HK-2 (cell line): Measurements from ENCODE around the gene NDUFB11.

ENCODE experiments used
- DNase-seq: peaks from one replicate; pipeline ENCODE4 v3.0.0-alpha.2; 2018; ENCODE audit not compliant: unreplicated experiment

Gene NDUFB11

DNA sequence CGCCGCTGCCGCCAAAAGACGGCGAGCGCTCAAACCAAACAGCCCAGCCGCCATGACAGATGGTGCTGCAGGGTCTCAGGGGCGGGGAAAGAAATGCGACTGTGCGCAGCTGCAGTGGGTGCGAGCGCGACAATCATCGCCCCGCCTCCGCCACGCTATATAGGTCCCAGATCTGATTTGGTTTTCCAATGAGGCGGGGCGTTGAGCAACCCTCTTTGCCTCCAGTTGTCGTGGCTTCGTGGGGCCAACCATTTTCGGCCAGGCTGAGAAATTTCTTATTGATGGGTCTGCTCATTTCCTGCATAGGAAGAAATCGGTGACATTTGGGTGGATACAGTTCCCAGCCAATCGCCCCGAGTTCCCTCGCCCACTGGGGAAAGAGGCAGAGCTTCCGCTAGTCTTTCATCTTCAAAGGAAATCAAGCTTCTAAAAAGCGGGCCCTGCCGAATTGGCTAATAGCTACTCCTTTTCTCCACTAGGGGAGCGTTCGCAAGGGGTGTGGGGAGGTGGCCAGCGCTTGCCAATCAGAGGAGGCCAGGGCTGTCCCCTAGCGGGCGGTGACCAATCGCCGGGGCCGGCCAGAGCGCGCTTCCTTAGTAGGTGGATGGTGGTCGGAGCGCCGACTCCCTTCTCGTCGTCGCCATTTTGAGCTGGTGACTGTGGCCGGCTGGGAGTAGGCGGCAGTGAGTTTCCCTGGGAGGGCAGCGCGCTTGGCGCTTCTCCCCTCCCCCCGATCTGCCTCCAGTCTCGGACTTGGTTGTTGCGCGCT is at the start of gene NDUFB11, which contains the start of gene RBM10:
TSS of gene NDUFB11 (minus strand) at position 77 of the 769 bp plus-strand sequence. CDS start at position 54, 23 bp downstream.
TSS of gene RBM10 (plus strand) at position 596 of the 769 bp plus-strand sequence. CDS start 2,261 bp downstream, outside the sequence.
- peak; percentile 94 for DNase-seq

DNA sequence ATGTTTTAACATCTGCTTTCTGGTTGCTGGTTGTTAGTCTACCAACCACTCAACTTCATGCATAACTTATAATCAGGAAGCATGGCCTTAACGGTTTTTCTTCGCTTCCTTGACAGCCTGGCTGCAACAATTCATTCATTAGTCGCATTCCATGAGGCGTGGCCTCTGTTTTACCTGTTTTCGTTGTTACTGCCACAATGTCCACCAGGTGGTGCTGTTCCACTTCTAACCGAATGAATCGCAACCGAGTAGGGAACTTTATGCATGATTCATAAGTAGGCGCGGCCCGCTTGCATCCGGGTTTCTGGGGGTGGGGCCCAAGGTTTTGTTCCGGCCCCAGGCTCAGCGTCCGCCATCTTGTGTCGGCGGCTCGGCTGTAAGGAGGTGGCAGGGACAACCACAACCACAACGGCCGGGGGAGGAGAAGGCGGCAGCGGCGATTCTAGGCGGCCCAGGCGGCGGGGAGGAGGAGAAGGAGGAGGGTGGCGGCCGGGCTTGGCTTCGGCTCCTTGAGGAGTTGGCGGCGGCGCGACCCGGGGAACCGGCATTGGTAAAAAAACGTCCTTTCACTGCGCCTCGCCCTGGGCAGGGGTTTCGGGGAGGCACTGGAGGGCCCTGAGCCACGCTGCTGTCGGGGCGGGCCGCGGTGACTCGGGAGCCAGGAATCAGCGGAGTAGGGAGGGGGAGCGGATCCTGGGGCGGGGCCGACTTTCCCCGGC is 49.1 kb upstream of the NDUFB11 start, which contains the start of gene UBA1:
TSS of gene UBA1 (plus strand) at position 355 of the 719 bp plus-strand sequence. CDS start 4,974 bp downstream, outside the sequence.
- DNase-seq = peak; percentile 92

DNA sequence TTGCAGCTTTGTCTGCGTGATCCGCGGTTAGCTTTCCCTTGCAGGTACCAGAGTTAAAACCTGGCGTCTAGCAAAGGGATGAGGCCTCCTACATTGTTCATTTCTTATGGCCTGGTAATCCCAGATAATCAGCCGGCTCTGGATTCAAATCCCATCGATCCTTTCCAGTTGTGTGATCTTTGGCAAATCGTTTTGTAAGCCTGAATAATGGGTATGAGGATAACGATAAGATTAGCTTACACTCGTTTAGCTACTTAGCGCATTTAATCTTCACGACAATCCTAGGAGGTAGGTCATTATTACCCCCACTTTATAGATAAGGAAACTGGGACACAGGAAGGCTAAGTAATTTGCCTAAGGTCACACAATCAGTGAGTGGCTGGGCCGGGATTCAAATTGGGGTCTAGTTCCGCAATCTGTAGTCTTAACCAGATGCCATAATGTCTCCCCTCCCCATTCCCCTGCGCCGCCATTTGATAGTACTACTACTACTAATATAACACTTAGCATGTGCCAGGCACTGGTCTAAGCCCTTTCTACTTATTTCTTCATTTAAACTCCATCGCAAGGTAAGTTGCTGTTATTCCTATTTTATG is 47.4 kb upstream of the NDUFB11 start:
- no peak for DNase-seq

DNA sequence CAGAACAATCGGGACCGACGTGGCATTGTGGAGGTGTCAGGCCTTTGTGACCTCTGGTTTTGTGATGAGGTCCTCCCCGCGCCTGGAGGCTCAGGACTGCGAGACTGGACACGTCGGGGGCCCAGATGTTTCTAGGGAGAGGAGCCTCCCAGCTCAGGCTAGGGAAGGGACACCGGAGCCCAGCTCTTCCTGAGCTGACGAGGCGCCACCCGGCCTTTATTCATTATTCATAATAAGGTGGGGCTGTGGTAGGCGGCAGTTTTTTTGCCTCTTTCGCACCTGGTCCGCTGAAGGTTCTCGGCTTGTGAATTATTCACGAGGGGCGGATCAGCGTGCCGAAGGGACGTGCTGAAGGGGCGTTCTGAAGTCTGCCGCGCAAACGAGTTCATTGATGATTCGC is 46.8 kb upstream of the NDUFB11 start:
- no peak for DNase-seq

DNA sequence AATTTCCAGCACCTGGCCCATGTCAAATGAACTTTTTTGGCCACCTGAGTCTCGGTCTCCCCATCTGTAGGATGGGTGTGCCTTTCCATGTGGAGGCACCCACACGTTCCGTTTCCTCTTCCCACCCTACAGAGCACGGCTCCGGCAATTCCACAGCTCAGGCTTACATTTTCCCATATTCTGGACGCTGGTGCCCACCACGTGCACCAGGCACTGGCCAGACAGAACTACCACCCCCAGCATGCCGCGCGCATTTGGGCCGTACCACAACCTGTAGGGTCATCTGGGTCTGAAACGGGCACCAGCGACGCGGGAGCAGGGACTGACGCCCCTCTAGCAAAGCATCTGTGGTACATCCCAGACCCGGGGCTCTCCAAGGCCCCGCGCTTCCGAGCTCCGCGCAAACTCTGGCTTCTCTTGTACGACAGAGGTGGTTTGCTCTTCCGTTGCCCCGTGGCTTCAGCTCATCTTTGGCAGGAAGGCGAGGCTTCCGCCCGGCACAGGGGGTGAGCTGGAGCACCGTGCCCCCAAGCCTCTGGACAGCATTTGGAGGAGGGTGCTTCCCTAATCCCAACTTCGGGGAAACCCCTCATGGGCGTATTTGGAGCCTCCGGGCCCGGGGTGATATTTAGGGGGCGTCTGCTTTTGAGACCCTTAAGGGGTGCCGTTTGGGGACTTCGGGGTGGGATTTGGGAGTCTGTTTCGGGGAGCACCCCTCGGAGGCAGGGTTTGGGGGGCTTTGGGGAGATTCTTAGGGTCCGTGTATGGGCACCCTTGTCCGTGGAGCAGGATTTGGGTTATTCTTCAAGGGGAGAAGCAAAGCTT is 46.2 kb upstream of the NDUFB11 start:
- DNase-seq = no peak

DNA sequence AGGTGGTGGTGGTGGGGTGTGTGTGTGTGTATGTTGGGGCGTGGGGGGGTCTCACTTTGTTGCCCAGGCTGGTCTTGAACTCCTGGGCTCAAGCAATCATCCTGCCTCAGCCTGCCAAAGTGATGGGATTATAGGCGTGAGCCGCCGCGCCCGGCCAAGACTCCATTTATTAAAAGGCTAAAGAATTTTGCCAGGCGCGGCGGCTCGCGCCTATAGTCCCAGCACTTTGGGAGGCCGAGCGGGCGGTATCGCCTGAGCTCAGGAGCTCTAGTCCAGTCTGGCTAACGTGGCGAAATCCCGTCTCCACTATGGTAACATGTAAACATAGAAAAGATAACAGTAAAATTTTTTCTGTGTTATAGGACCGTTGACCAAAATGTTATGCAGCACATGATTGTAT is 45.4 kb upstream of the NDUFB11 start:
- no peak for DNase-seq

DNA sequence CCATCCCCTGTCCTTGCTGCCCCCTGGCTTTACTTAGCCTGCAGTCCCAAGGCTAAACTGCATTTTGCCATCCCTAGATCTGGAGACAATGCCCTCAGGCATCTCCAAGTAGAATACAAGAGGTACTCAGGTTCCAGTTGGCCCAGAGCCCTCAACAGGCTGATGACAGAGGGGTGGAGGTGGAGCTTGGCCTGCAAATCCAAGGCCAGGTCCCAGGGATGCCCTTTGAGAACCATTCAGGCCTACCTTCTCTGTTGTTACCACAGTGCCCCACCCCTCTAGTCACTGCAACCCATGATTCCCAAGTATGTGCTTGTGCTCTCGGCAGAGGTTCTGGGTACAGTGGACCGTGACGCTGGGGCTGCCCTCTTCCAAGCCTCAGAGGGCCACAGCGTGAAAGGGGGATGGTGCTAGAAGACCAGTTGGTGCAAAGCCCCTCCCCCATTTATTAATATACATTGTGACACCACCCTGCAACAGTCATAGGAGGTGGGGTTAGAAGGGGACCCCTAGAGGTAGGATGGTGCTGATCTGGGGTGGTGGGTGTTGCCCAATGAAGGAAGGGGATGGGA is 42.7 kb upstream of the NDUFB11 start:
- DNase-seq = peak; percentile 24

DNA sequence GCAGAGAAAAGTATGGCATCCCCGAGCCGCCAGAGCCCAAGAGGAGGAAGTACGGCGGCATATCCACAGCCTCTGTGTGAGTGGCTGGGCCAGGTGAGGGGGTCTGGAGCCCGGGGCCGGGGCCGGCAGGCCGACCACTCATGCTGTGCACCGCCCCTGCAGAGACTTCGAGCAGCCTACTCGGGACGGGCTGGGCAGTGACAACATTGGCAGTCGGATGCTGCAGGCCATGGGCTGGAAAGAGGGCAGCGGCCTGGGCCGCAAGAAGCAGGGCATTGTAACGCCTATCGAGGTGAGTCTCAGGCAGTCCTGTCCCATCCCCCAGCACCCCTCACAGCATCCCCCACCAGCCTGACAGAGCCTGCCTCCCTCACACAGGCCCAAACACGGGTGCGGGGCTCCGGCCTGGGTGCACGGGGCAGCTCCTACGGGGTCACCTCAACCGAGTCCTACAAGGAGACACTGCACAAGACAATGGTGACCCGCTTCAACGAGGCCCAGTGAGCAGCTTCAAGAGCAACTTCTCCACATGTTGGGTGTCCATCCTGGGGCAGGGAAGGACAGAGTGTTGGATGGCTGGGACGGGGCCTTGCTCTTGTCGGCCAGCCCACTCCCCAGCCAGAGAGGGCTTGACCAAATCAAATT is 41.7 kb upstream of the NDUFB11 start:
- DNase-seq = no peak

DNA sequence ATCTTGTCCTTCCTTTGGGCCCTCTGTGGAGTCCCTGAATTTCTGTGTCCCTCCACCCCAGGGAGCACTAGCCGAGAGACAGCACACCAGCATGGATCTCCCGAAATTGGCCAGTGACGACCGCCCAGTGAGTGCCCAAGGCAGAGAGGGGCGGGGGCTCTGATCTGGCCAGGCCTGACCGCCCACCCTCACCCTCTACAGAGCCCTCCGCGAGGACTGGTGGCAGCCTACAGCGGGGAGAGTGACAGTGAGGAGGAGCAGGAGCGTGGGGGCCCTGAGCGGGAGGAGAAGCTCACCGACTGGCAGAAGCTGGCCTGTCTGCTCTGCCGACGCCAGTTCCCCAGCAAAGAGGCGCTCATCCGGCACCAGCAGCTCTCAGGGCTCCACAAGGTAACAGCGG is 40.7 kb upstream of the NDUFB11 start:
- DNase-seq = no peak

DNA sequence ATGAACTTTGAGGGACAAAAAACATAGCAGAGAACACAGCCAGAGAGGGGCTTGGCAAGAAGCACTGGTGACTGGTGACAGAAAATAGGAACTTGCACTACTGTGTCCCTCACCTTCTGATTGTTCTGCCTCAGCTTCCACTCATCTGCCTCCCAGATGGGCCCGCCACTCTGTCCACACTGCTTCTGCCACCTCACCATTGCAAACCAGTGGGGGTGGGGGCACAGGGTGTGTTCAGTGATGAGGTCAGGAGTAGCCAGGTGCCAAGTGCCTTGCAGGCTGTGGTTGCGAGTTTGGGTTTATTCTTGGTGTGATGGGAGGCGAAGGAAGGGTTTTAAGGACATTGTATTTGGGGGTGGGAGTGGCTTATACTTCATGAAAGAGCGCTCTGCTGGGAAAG is 40.0 kb upstream of the NDUFB11 start:
- no peak for DNase-seq

DNA sequence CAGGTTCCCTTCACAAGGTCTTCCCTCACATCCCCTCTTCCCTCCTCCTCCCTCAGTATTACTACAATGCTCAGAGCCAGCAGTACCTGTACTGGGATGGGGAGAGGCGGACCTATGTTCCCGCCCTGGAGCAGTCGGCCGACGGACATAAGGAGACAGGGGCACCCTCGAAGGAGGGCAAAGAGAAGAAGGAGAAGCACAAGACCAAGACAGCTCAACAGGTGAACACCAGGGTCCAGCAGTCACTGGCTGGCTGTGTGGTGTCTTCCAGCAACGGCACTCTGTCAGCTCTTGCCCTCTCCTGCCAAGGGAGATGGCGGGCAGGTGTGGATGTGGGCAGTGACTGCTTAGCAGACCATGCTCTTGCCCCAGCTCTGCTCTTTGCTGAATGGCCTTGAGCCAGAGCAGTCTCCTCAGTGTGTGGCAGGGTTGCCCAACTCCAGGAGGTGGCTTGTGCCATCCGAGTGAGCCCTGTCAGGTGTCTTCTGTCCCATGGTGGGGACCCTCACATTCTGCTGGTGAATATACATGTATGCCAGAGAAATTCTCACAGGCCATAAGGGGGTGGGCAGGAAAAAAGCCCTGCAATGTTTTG is 37.7 kb upstream of the NDUFB11 start:
- DNase-seq = no peak

DNA sequence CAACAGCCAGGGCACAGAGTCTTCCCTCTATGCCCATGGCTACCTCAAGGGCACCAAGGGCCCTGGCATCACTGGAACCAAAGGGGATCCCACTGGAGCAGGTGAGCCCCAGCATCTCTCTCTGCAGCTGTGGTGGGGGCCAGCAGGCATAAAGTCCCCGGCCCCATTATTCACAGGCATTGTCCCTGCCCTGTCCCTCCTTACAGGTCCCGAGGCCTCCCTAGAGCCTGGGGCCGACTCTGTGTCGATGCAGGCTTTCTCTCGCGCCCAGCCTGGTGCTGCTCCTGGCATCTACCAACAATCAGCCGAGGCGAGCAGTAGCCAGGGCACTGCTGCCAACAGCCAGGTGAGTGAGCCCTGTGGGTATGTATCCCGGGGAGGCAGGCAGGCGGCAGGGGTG is 36.8 kb upstream of the NDUFB11 start:
- no peak for DNase-seq

DNA sequence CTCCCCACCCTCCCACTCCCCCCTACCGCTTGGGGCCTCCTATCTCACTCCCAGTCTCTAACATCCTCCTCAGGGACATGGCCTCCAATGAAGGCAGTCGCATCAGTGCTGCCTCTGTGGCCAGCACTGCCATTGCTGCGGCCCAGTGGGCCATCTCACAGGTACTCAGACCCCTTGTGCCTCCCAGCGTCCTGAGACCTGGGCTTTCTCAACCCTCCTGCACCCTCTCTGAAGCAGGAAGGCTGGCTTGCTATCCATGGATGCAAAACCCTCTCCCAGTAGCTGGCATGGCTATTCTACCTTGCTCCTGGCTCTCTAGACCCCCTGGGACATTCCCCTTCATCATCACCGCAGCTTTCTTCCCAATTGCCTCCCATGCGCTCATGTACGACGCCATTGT is 35.8 kb upstream of the NDUFB11 start:
- DNase-seq = no peak

DNA sequence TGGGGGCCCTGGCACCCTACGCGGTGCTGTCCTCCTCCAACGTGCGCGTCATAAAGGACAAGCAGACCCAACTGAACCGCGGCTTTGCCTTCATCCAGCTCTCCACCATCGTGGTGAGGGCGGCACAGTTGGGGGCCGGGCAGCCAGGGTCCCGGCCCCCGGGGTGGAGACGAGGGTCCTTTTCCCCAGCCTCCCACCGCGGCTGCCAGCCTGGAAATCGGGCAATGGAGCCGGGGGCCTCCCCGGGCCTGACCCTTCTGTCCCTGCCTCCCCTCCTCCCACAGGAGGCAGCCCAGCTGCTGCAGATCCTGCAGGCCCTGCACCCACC is 35.4 kb upstream of the NDUFB11 start:
- DNase-seq = no peak

DNA sequence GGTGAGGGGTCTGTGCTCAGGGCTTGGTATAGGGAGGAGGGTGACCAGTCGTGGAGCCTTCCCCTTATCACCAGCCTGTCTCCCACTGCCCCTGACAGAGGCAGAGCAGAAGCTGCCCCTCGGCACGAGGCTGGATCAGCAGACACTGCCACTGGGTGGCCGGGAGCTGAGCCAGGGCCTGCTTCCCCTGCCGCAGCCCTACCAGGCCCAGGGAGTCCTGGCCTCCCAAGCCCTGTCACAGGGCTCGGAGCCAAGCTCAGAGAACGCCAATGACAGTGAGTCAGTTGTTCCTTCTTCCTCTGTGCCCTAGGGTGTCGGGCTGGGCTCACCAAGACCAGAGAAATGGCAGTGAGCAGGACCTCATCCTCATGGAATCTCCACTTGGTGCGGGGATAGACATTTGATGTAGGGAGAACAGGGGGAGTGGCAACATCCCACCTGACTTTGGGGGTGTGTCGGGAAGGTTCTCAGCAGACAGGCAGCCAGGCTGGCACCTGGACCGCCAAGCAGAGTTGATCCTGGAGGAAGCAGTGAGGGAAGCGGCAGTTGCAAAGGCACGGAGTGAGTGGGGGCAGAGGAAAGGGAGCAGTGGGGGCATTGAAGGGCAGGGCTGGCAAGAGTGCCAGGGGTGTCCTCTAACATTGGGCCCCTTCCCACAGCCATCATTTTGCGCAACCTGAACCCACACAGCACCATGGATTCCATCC is 34.9 kb upstream of the NDUFB11 start:
- no peak for DNase-seq

DNA sequence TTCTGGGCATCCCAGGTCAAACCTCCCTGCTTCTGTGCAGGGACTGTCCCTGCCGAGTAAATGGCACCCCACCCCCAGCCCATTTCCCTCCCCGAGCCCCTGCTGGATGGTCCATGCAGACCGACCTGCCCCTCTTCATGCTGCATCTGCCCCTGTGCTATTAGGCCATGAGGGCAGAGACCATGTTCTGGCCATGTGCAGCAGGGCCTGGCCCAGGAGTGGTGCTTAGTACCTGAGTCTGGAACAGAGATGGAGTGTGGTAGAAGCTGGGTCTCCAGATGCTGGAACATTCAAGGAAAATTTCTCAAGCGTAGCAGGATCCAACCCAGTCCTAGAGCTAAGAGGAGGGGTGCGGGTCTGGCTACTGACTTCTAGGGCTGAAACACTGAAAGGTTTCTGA is 33.8 kb upstream of the NDUFB11 start:
- no peak for DNase-seq

DNA sequence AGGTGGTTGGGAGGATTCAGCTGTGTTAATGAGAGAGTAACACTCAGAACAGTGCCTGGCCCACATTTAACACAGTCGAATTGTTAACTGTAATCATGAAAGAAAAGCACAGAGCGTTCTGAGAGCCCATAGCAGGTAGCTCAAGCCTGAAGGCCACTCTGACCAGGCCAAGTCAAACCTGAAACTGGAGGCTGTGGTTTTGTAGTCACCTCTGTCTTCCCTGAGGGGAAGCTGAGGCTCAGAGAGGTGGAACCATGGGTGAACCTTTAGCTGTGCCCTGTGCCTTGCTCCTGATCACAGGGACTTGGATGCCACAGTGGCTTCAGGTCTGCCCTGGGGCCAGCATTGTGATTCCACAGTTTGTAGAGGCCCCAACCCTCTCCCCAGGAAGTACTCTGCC is 32.6 kb upstream of the NDUFB11 start:
- no peak for DNase-seq

DNA sequence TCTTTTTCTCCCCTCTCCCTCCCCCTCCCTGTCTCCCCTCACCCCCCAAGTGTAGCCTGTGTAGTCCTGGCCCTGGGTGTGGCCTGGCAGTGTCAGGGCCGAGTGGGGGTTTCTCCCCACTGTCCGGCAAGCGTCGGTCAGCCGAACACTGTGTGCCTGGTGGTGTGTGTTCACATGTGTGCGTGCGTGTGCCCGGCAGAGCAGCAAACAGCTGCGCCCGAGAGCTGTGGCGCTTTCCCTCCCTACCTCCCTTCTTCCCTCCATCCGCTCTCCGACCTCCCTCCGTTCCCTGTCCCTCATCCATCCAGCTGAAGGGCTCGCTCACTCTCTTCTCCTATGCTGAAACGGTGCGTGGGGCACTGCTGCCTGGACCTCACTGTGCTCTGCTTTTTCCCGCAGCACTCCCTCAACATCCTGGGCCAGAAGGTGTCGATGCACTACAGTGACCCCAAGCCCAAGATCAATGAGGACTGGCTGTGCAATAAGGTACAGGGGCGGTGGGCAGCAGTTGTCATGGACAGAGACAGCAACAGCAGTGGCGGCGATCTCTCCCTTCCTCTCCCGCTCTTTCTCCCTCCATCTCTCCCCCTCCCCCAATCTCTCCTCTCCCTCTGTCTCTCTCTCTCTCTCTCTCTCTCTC is 31.7 kb upstream of the NDUFB11 start:
- no peak for DNase-seq

DNA sequence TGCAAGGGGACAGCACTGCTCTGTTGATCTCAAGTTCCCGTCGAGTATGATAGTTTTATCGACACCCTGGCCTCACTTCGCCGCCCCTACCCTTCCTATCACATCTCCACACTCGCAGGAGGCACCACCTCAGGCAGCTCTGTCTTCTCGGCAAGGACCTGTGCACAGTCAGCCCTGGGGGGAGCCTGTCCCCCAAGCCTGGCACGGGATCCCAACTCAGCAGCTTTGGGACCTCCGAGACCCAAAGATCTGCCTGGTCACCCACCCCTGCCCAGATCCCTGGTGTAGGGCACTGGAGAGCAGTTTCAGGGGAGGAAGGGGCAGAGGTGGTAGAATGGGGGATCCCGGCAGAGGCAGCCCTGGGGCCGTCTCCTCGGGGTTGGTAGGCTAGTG is 31.1 kb upstream of the NDUFB11 start:
- DNase-seq = no peak
